Adipose tissue (tissue), 3 donors: Measurements from ENCODE around the gene TEX47. TPM values are rescaled to one million over a fixed set of nuclear protein-coding genes. Genes with fewer than 3 reads are reported as not detected.

Source experiments
- H3K27ac ChIP-seq: one replicate; pipeline ENCODE4 v1.5.1; 2013; ENCODE audit warnings: low read depth, low read length
- WGBS, 3 donors: extraction: QIAGEN DNeasy Blood & Tissue Kit; methylation state at CpG; one replicate each; pipeline ENCODE4 v1.1.7; 2013; 5-methylcytosine and 5-hydroxymethylcytosine counted together
- polyA plus RNA-seq, 3 donors: library from polyadenylated mRNA; stranded (reverse); fragments of 200-250 nt; gene quantifications; one replicate each; pipeline ENCODE4 v1.2.3, GENCODE V29; 2013
- donor health status: healthy with polysubstance abuse.
- donor health status: Bipolar disorder and iron deficiency.
- donor health status: healthy.

TEX47 gene
- not detected for polyA plus RNA-seq

DNA sequence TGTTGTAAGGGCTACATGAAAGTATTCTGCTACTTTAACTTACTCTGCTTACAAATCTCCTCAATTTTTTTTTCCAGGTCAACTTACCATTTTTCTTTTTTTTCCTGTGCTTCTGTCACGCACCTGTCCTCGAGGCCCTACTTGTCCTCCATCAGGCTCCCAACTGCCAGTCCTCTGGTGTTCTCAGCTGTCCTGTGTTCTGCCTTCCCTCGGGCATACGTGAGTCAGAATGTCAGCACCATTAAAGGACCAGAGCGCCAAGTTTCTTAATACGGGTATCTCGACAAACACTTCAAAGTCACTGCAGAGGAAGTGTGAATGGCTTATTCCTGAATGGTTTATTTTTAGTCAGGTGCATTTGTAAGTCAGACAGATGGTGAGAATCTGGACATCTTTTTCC lies at the start of gene TEX47:
TSS of gene TEX47 (minus strand) at position 185 of the 400 bp plus-strand sequence. CDS start 795 bp downstream, outside the sequence.
- WGBS, 3 donors: 73 to 76% (median 74%) methylated on average over 7 of the region's 7 CpGs
- no peak within 1 kb of the TSS for H3K27ac ChIP-seq

DNA sequence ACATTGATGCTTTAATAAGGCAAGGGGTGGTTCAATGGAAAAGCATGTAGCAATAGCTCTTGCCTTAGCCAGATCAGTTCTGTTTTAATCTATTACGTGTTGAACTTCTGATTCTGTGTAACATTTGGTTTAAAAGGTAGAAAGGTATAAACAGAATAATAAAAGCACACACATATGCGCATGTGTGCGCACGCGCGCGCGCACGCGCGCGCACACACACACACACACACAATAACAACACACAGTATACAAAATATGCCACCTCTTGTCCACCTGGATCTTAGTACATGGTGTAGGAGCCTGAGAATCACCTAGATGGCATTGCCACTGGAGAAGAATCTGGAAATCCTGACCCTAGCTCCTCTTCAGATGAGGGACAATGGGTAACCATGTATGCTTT lies 49.6 kb upstream of the TEX47 start:
- H3K27ac ChIP-seq: no peak overlapping the region
- 68 to 92% (median 89%) methylated on average over 12 of the region's 12 CpGs for WGBS, 3 donors

DNA sequence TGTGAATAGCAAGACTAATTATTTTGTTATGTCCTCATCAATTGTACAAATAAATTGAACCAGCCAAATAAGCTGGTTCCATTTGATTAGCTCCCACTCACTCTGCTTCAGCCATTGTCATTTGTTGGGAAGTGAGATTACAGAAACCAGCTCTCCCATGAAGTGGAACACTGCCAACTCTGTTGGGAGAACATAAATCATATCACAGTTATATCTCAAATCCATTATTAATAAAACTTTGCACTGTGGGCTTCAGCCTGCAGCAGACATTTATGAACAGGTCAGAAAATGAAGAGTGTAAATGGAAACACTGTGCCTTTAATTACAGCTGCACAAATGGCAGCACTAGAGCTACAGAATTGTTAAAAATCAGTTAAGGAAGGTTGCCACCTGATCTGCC lies 46.7 kb upstream of the TEX47 start:
- no peak overlapping the region for H3K27ac ChIP-seq

DNA sequence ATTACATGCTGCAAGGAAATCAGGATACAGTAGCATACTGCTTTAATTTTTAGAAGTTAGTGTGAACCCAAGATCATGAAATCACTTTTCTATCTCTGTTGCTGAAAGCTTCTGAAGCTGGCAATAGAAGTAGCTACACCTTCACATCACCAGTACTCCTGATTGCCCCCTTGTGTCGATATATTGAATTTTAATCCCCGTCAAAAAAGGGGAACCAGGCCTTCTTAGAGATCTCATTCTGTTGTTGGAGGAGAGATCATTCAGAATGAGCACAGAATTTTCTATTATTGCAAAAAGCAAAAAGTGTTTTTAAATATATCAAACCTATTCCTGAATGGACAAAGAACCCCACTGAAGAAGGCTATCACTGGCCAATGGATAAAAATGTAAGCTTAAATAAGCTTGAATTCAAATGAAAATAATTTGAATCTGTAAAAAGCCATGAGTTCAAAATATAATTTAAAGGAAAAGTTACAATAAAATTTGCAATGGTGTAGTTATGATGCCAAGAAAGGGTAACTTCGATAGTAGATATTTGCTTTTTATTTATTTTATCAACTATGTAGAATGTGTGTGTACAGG lies 39.7 kb upstream of the TEX47 start:
- 29 to 38% (median 30%) methylated on average over 3 of the region's 3 CpGs for WGBS, 3 donors
- no peak overlapping the region for H3K27ac ChIP-seq

DNA sequence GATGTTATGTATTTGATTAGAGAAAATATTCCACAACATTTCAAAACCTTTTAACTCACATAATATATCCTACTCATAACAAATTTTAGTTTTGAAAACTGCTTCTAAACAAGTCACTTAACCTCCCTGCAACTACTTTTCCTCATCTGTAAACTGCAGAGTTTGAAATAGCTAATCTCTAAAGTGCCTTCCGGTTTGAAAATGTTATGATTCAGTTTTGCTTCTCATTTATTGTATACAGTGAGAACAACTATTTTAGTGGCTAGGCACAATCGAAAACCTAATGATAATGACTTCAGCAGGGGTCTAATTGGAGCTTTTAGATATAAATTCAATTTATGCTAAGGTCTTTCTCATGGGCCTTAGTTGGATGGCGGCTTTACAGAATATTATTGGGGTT lies 30.7 kb upstream of the TEX47 start:
- H3K27ac ChIP-seq: no peak overlapping the region
- 76 to 80% (median 77%) methylated on average over 3 of the region's 3 CpGs for WGBS, 3 donors

DNA sequence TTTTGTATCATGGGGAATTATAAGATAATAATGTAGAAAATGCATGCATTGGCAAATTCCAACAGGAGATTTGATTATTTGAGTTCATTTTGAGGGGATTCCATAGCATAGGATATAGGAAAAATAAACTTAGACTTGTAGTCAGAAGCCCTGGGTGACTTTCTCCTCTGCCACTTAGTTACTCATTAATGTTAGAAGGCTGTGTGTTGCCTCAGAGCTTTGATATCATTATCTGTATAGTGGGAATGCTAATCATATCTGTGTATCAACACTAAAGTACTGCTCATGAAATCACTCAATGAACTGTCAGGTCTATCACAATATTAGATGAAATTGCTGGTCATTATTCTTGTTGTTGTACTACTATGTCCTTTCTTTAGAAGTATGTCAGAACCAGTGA lies 23.0 kb upstream of the TEX47 start:
- no peak overlapping the region for H3K27ac ChIP-seq

DNA sequence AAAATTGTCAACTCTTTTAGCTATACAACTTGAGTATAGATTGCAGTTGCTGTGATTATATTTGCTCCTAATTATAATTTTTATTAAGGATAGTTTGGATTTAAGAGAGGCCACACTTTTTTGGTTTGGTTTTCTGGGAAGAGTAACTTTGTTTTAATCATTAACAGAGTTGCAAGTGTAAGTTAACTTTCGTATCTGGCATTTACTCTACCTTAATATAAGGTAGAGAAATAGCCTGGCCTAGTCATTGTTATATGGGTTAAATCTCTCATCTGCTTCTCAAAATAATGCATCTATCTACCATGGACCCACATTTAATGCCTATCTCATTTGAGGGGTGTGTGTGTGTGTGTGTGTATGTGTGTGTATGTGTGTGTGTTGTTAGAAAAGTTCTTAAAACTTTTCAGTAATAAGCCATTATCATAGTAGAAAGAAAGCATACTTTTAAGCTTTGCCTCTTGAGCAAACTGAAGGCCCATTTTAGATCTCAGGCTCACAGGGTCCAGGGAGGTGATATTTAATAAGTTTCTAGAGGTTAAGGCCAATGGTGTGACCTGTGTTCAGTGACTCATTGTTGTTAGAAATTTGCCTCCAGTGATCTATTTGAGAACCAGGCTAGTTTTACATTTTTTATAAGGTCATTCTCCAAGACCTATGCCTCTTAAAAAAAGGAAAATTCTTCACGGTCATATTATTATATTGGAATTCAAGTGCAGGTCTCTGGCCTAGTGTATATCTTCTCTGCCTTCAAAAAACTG lies 10.9 kb upstream of the TEX47 start:
- 62 to 86% (median 74%) methylated on average over 2 of the region's 2 CpGs for WGBS, 3 donors
- H3K27ac ChIP-seq: no peak overlapping the region

DNA sequence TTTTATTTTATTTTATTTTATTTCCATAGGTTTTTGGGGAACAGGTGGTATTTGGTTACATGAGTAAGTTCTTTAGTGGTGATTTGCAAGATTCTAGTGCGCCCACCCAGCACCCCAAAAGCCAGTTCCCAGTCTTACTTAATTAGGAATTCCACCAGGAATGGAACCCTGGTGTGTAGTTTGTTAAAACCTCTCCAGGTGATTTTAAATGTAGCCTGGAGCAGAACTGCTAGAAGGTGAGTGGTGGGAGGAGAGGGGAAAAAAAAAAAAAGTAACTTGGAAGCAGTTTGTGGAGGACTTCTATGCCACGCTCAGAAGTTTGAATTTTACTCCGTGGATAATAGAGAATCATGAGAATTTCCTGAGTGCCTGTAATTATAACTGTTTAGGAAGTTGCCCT lies 5.5 kb upstream of the TEX47 start:
- WGBS, 3 donors: 63 to 73% (median 66%) methylated on average over 3 of the region's 3 CpGs

DNA sequence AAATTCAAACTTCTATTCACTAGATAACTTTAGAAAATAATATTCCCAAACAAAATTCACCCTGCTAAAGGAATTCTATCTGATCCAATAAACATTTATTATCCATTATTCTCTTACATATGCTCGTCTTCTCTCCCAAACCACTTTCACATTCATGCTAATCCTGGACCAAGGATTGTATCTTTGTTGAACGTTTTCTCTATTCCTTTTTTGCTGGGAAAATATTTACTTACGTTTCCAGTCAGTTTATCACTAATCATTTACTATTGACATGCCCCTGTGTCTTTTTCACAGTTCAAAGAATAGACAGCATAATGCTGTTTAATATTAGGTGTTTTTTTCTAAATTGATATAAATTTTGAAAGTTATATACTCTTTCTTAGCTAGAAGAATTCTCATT lies 3.2 kb downstream of the TEX47 start:
- no peak overlapping the region for H3K27ac ChIP-seq
- 57 to 76% (median 68%) methylated on average over 3 of the region's 3 CpGs for WGBS, 3 donors

More for the DNA sequence above, 5.5 kb upstream of the TEX47 start:
- no peak overlapping the region for H3K27ac ChIP-seq

DNA sequence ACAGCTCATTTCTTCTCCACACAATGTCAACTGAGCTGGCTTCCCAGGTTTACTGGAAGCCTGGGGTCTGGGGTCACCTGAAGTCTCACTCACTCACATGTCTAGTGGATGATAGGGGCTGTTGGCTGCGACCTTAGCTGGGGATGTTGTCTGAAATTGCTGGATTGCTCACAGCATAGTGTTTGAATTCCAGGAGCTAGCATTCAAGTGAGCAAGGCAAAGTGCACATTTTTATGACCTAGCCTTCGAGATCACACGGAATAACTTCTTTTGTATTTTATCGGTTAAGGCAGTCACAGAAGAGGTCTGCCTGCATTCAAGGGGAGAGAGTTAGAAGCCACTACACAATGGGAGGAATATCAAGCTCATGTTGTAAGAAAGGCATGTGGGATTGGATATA lies 3.6 kb downstream of the TEX47 start:
- H3K27ac ChIP-seq: no peak overlapping the region
- 83 to 88% (median 85%) methylated on average over 4 of the region's 4 CpGs for WGBS, 3 donors

DNA sequence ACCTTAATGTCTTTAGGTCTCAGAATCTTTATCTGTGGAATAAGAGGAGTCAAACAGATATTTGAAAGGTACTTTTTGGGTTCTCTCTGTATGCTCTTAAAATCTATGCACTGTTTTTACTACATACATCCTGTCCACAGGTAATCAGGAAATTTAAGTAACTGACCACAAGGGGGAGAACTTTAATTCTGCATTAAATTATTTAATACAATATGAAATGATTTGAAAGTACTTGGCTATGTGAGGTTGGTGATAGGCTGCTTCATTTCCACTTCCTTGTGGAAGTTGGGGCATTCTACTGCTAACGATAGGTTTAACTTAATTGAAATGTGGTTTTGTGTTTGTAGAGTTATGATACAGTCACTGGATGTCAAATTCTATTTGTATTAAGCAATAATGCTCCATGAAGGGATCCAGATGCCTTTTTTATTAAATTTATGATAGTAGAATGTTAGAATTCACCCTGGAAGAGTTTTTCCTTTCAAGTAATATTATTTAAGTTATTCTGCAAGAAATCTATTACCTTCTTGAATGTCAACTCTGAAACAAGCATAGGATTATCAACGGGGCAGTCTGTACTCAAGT lies 6.0 kb downstream of the TEX47 start:
- no peak overlapping the region for H3K27ac ChIP-seq
- WGBS, 3 donors: 52 to 65% (median 60%) methylated on average over 2 of the region's 2 CpGs

DNA sequence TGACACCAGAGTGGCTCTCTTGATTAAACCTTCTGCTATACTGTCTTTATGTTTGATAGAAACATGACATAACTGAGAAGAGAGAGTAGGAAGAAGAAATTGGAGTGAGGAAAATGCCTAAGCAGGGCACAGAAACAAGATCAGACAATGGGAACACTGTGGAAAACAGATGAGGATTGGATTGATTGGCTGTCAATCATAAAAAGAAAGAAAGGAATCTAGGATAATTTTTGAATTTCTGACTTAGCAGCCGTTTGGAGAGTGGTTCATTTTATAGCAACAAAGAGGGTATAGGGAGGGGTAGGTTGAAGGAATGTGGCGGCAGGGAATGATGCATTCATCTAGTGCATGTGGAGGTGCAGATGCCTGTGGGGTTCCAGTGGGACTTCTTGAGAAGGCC lies 7.8 kb downstream of the TEX47 start:
- no peak overlapping the region for H3K27ac ChIP-seq
- WGBS, 3 donors: 65 to 87% (median 78%) methylated on average over 2 of the region's 2 CpGs

DNA sequence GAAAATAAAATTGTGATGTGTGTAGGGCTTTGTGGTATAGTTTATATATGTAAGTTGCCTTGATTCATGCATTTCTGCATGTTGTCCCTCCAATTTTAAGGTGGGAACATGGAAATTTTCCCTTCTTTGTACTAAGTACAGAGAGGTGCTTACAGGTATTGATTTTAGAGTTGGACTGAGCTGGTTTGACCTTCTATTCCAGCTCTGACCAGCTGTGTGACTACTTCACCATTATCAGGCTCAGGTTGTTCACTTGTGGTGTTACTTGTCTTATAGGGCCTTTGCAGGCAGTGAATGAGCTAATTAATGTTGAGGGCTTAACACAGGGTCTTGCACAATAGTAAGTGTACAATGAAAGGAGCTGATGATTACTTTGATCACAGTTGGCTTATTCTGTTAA lies 19.7 kb downstream of the TEX47 start:
- H3K27ac ChIP-seq: no peak overlapping the region

DNA sequence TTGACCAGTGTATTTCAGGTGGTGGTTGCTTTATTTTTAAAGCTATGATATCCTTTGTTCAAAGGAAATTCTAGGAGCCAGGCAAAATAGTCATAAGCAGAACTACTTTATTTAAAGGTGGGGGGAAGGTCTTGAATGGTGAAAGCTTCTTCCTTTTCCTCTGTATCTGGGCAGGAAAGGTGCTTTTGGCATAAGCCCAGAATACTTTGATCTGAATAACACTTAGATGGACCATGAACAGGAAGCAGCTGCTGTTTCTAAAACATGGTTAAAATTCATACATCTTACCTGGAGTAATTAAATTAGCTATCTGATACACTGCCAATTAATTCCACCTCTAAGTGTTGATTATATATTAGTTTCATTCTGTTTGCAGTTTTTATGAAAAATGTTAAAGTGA lies 22.8 kb downstream of the TEX47 start:
- no peak overlapping the region for H3K27ac ChIP-seq

DNA sequence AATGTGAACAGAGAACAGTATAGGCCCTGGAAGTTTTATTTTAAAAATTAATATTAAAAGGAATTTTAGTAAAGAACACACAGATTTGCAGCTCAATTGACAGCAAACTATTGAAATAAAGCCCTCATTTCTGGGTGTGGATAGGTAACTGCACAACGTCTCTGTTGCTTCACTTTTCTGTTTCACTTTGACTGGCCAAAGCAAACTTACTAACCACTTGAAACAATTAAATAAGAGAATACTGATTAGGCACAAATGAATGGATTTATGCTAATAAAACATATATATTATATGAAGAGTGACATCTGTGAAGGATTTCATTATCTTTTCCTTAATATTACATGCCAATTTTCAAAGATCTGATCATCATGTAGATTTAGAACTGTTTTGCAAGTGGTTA lies 24.1 kb downstream of the TEX47 start:
- no peak overlapping the region for H3K27ac ChIP-seq
- WGBS, 3 donors: 66 to 97% (median 84%) methylated on average over 1 of the region's 1 CpG

DNA sequence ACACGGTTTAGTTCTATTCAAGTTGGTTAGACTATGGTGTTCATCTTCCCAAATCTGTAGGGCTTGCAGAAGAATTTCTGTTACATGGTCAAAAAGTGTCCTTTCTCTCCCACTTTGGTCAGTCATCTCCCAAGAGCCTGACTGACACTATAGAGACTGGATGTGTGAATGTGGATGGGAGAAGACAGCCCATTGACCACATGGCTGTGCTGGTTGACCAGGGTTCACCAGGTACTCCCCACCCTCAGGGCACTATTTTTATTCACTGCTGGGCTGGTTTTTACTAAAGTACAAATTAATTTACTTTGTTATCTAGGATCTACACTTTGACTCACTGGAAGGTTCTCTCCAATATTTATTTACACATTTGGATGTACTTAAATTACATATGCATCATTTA lies 33.8 kb downstream of the TEX47 start:
- 46 to 58% (median 49%) methylated on average over 1 of the region's 1 CpG for WGBS, 3 donors
- no peak overlapping the region for H3K27ac ChIP-seq

DNA sequence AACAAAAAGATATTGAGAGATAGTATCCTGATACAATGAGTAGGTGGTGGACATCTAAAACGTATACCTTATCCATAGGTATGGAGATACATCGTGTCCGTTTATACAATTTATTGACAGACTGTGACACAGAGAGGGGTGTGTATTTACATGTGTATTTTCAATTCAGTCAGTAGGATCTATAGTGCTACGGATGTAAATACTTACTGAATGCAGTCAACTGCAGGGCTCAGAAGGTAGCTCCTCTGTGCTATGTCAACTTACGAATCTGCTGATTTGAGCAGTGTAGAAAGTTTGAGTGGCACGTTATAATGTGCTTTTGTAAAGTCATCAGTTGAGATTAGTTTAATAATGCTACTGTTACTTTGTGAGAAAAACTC lies 35.4 kb downstream of the TEX47 start:
- WGBS, 3 donors: 15 to 24% (median 24%) methylated on average over 6 of the region's 6 CpGs

DNA sequence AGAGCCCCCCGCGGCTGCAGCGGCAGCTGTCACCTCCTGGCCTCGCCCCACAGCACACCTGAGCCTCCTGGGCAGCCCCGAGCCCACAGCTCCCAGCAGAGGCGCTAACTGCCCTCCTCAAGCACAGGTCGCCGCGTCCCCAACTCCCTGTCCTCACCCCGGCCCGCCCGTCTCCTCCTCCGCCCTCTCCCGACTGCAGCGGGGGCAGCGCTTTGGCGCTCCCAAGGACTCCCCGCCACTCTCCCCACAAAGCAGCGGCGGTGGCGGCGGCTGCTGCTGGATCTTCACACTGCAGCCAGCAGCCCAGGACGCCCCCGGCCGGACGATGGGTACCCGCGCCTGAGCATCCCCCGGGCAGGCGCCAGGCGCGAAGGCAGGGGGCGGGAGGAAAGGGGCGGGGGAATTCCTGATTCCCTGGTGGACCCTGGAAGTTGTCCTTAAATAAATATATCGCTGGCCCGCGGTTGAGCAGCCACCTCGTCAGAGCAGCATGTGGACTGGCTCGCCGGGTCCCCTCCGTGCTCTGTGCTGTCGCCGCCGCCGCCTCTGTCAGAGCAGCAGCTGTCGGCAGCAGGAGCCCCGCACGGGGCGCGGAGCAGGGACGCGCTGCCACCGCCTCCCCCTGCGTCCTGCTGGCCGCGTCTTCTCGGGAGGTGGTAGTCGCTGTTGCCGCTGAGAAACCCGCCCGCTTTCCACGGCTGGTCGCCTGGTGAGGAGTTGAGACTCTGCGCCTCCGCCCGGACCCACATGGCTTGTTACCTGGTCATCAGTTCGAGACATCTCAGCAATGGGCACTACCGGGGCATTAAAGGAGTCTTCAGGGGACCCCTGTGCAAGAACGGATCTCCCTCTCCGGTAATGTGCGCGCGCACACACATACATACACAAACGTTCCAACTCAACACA lies 36.1 kb downstream of the TEX47 start, which contains the start of gene ZNF804B:
TSS of gene ZNF804B (plus strand) at position 471 of the 906 bp plus-strand sequence. CDS start at position 748, 277 bp downstream.
- 2 to 4% (median 3%) methylated on average over 62 to 74 of the region's 74 CpGs for WGBS, 3 donors
- no peak within 1 kb of the TSS for H3K27ac ChIP-seq

More for the DNA sequence above, 35.4 kb downstream of the TEX47 start:
- H3K27ac ChIP-seq: no peak overlapping the region
